Ectodermal cell (in vitro differentiated cells): ENCODE results near the gene TOP2A.
A peak's percentile ranks its signal among the peaks of the same experiment; 100 is the strongest.

Experiments
- H3K27ac ChIP-seq: 2 replicates; pipeline ENCODE4 v1.7.0; 2013; ENCODE audit warnings: mild to moderate bottlenecking, low read depth, low read length; ENCODE audit not compliant: insufficient read depth, poor library complexity, severe bottlenecking
- H3K27me3 ChIP-seq: 2 replicates; pipeline ENCODE4 v1.7.0; 2013; ENCODE audit warnings: mild to moderate bottlenecking, low read length; ENCODE audit not compliant: insufficient read depth, control insufficient read depth, poor library complexity, severe bottlenecking
- H3K36me3 ChIP-seq: one replicate; pipeline ENCODE4 v1.7.0; 2013; ENCODE audit warnings: low read length; ENCODE audit not compliant: control insufficient read depth, insufficient read depth
- H3K4me1 ChIP-seq: one replicate; pipeline ENCODE4 v1.7.0; 2013; ENCODE audit warnings: low read length; ENCODE audit not compliant: control insufficient read depth, insufficient read depth
- H3K4me3 ChIP-seq: 2 replicates; pipeline ENCODE4 v1.7.0; 2013; ENCODE audit warnings: low read depth, low read length, control low read depth; ENCODE audit not compliant: insufficient read depth
- H3K9me3 ChIP-seq: 2 replicates; pipeline ENCODE4 v1.7.0; 2013; ENCODE audit warnings: mild to moderate bottlenecking, low read length, moderate library complexity; ENCODE audit not compliant: control insufficient read depth
- WGBS, 2 experiments: methylation state at CpG; one replicate each; pipeline ENCODE4 v1.1.7; 2013; ENCODE audit warnings: missing lambda C conversion rate in 2 of 2; 5-methylcytosine and 5-hydroxymethylcytosine counted together

TOP2A gene

GRCh38 chr17:40366076-40366860 is 51.4 kb downstream of the TOP2A start:
- WGBS, 2 experiments, result 93 to 94% methylated on average over 18 of the region's 18 CpGs
- no peaks in the 10 kb centered on the region for H3K36me3 ChIP-seq
- peaks cover 10% of the 10 kb centered on the region for H3K4me1 ChIP-seq
- H3K9me3 ChIP-seq, result no peaks in the 10 kb centered on the region
- peaks cover 33% of the 10 kb centered on the region for H3K27me3 ChIP-seq
- H3K4me3 ChIP-seq, result no peak overlapping the region
- H3K27ac ChIP-seq, result no peak overlapping the region

GRCh38 chr17:40364906-40365305 is 52.8 kb downstream of the TOP2A start:
- H3K27ac ChIP-seq, result no peak overlapping the region
- H3K27me3 ChIP-seq, result peaks cover 41% of the 10 kb centered on the region
- no peak overlapping the region for H3K4me3 ChIP-seq
- peaks cover 10% of the 10 kb centered on the region for H3K4me1 ChIP-seq
- no peaks in the 10 kb centered on the region for H3K36me3 ChIP-seq
- no peaks in the 10 kb centered on the region for H3K9me3 ChIP-seq
- WGBS, 2 experiments, result 80 to 81% methylated on average over 9 of the region's 9 CpGs

GRCh38 chr17:40364121-40364861 is 53.4 kb downstream of the TOP2A start, which contains the start of gene GJD3:
Gene GJD3, minus strand, starts transcription at chr17:40364737. Its CDS starts 922 bp downstream, at chr17:40363815.
- 47 to 48% methylated on average over 22 of the region's 22 CpGs for WGBS, 2 experiments
- H3K9me3 ChIP-seq, result no peaks in the 10 kb centered on the region
- no peak within 1 kb of the TSS for H3K27ac ChIP-seq
- peaks cover 10% of the 10 kb centered on the region for H3K4me1 ChIP-seq
- H3K36me3 ChIP-seq, result no peaks in the 10 kb centered on the region
- peak within 1 kb of the TSS; percentile 51 for H3K4me3 ChIP-seq
- H3K27me3 ChIP-seq, result peaks cover 41% of the 10 kb centered on the region

GRCh38 chr17:40363111-40363827 is 54.4 kb downstream of the TOP2A start:
- H3K27me3 ChIP-seq, result peaks cover 41% of the 10 kb centered on the region
- no peaks in the 10 kb centered on the region for H3K36me3 ChIP-seq
- peak overlapping the region; percentile 51 for H3K4me3 ChIP-seq
- no peak overlapping the region for H3K27ac ChIP-seq
- no peaks in the 10 kb centered on the region for H3K9me3 ChIP-seq
- peaks cover 10% of the 10 kb centered on the region for H3K4me1 ChIP-seq
- WGBS, 2 experiments, result 1% methylated on average over 91 of the region's 91 CpGs

- 1% methylated on average over 58 of the region's 58 CpGs for WGBS, 2 experiments
- no peaks in the 10 kb centered on the region for H3K36me3 ChIP-seq
- H3K4me3 ChIP-seq, result peak overlapping the region; percentile 51
- no peak overlapping the region for H3K27ac ChIP-seq
- peaks cover 41% of the 10 kb centered on the region for H3K27me3 ChIP-seq
- H3K9me3 ChIP-seq, result no peaks in the 10 kb centered on the region
- peaks cover 10% of the 10 kb centered on the region for H3K4me1 ChIP-seq
These were observed 55.0 kb downstream of the TOP2A start for GRCh38 chr17:40362696-40363110.

- peaks cover 10% of the 10 kb centered on the region for H3K4me1 ChIP-seq
- no peaks in the 10 kb centered on the region for H3K9me3 ChIP-seq
- peak overlapping the region; percentile 51 for H3K4me3 ChIP-seq
- no peak overlapping the region for H3K27ac ChIP-seq
- peaks cover 41% of the 10 kb centered on the region for H3K27me3 ChIP-seq
- 79 to 82% methylated on average over 23 to 24 of the region's 24 CpGs for WGBS, 2 experiments
- H3K36me3 ChIP-seq, result no peaks in the 10 kb centered on the region
These were observed 55.6 kb downstream of the TOP2A start for GRCh38 chr17:40361925-40362695.

GRCh38 chr17:40361063-40361924 is 56.4 kb downstream of the TOP2A start:
- no peaks in the 10 kb centered on the region for H3K9me3 ChIP-seq
- H3K36me3 ChIP-seq, result no peaks in the 10 kb centered on the region
- WGBS, 2 experiments, result 53 to 54% methylated on average over 25 to 30 of the region's 32 CpGs
- H3K4me1 ChIP-seq, result peaks cover 10% of the 10 kb centered on the region
- H3K27ac ChIP-seq, result no peak overlapping the region
- H3K4me3 ChIP-seq, result no peak overlapping the region
- H3K27me3 ChIP-seq, result peaks cover 41% of the 10 kb centered on the region

GRCh38 chr17:40360091-40360490 is 57.6 kb downstream of the TOP2A start:
- 82 to 89% methylated on average over 5 to 8 of the region's 8 CpGs for WGBS, 2 experiments
- Histone ChIP-seq H3K4me3 (no peak overlapping the region), H3K4me1 (peaks cover 10% of the 10 kb centered on the region), H3K27ac (no peak overlapping the region), H3K9me3 (no peaks in the 10 kb centered on the region), H3K36me3 (no peaks in the 10 kb centered on the region), H3K27me3 (peaks cover 41% of the 10 kb centered on the region)
